ENCODE measurements around the gene GPR26.

GRCh38 chr10:123651421-123652047 lies 14.6 kb upstream of the GPR26 start:
- TF ChIP-seq EZH2 (IDR thresholded peaks at IDR 0.05) (no peak), POLR2AphosphoS5 (IDR thresholded peaks at IDR 0.05; ENCODE audit: borderline replicate concordance, low read depth, low read length) (no peak), FOXP2 (optimal IDR thresholded peaks at IDR 0.05; ENCODE audit: control extremely low read depth, extremely low read length, insufficient read depth) (no peak)
